ENCODE data around the gene SPRR2B. TPM values are rescaled to one million over a fixed set of nuclear protein-coding genes. Genes with fewer than 3 reads are reported as not detected.

The SPRR2B gene
- total and polyA plus RNA-seq, 2 of the 4 experiments (the other 2 are of a cell fraction): not detected

- H3K27me3 ChIP-seq (ENCODE audit: control insufficient read depth, insufficient read depth, low read length): no peaks in the 10 kb centered on the region
- H2BK120ac ChIP-seq (ENCODE audit: low read depth, low read length): no peak overlapping the region
- no peak overlapping the region for H3K27ac ChIP-seq (ENCODE audit: insufficient read depth, low read length)
- in situ Hi-C loops (cut with MboI; ENCODE audit: low sequenced_read_pairs): no loop called here
- H3K23ac ChIP-seq (ENCODE audit: low read depth, low read length): no peak overlapping the region
- no peak overlapping the region for H3K4ac ChIP-seq (ENCODE audit: low read depth, low read length)
- no peak overlapping the region for H3K4me2 ChIP-seq (ENCODE audit: low read depth, low read length)
- ChIA-PET CTCF (interaction anchor here (0.6 to 0.7 kb wide), 2 partner anchors 42 to 941 kb away, joined by 3 read pairs; no protein-coding TSS in a partner anchor), POLR2A (ENCODE audit: unreplicated experiment) (no interaction called here)
- no peak overlapping the region for H3K18ac ChIP-seq (ENCODE audit: low read depth, low read length)
- no peak for ATAC-seq (ENCODE audit: low read depth)
- no peak overlapping the region for H2BK5ac ChIP-seq (ENCODE audit: low read depth, low read length, poor library complexity, severe bottlenecking)
- no peaks in the 10 kb centered on the region for H4K20me1 ChIP-seq (ENCODE audit: insufficient read depth, low read length)
- no peak overlapping the region for H4K91ac ChIP-seq (ENCODE audit: insufficient read depth, low read depth, low read length)
- dilution Hi-C loops (cut with HindIII; ENCODE audit: low sequenced_read_pairs, unreplicated experiment): no loop called here
- no peaks in the 10 kb centered on the region for H3K4me1 ChIP-seq (ENCODE audit: control insufficient read depth, insufficient read depth, low read length)
- H3K4me3 ChIP-seq (ENCODE audit: insufficient read depth, low read depth, low read length): no peak overlapping the region
- H3K9me3 ChIP-seq (ENCODE audit: control insufficient read depth, insufficient read depth, low read length): no peaks in the 10 kb centered on the region
- H4K5ac ChIP-seq (ENCODE audit: low read depth, low read length): no peak overlapping the region
- TF ChIP-seq MXI1 (IDR thresholded peaks at IDR 0.05; ENCODE audit: borderline replicate concordance, low read depth, low read length): no peak
- no peak for TF ChIP-seq RCOR1 (IDR thresholded peaks at IDR 0.05; ENCODE audit: insufficient replicate concordance, low read length)
- TF ChIP-seq USF2 (IDR thresholded peaks at IDR 0.05; ENCODE audit: low read depth, low read length): no peak
- no peak for TF ChIP-seq BHLHE40 (IDR thresholded peaks at IDR 0.05; ENCODE audit: low read depth, low read length)
- no peak for TF ChIP-seq SMC3 (IDR thresholded peaks at IDR 0.05; ENCODE audit: low read depth, low read length)
- TF ChIP-seq RFX5 (IDR thresholded peaks at IDR 0.05; ENCODE audit: low read depth, low read length): no peak
- TF ChIP-seq CEBPB (IDR thresholded peaks at IDR 0.05; ENCODE audit: low read depth, low read length): no peak
- no peak for TF ChIP-seq CTCF (conservative IDR thresholded peaks at IDR 0.05; ENCODE audit: low read depth, low read length)
- no peak for TF ChIP-seq FOS (IDR thresholded peaks at IDR 0.05; ENCODE audit: low read depth, low read length)
- TF ChIP-seq NFE2L2 (IDR thresholded peaks at IDR 0.05; ENCODE audit: low read depth, low read length): no peak
- no peak for TF ChIP-seq ELK1 (IDR thresholded peaks at IDR 0.05; ENCODE audit: borderline replicate concordance, low read depth, low read length)
- no peak for TF ChIP-seq MAZ (IDR thresholded peaks at IDR 0.05; ENCODE audit: borderline replicate concordance, low read depth, low read length)
- H2AK5ac ChIP-seq (ENCODE audit: low read depth, low read length): no peak overlapping the region
- H3K9me1 ChIP-seq (ENCODE audit: insufficient read depth, low read length): no peaks in the 10 kb centered on the region
- no peak overlapping the region for H2BK15ac ChIP-seq (ENCODE audit: low read depth, low read length)
- no peaks in the 10 kb centered on the region for H3K36me3 ChIP-seq (ENCODE audit: control insufficient read depth, insufficient read depth, low read length)
- H3K56ac ChIP-seq (ENCODE audit: extremely low read depth, insufficient read depth, low read length): no peak overlapping the region
- WGBS, 2 experiments (ENCODE audit: extremely low coverage in 2 of 2, insufficient read length in 1 of 2): no CpG with 5 or more reads among the region's 1 CpG
- H2AK9ac ChIP-seq (replicated peaks; ENCODE audit: low read depth, low read length, poor library complexity): no peak overlapping the region
- H3K79me1 ChIP-seq (ENCODE audit: low read depth in 1 of 2, low read length in 2 of 2): no peaks in the 10 kb centered on the region
- no peak overlapping the region for H2AFZ ChIP-seq (replicated peaks; ENCODE audit: low read length, poor library complexity)
- intact Hi-C loops (cut with micrococcal nuclease): no loop called here
- H4K8ac ChIP-seq (ENCODE audit: low read depth in 2 of 2, low read length in 2 of 2): no peak overlapping the region
- DNase-seq: no peak
- H3K14ac ChIP-seq (replicated peaks; ENCODE audit: low read depth, low read length): no peak overlapping the region
- H3K9ac ChIP-seq (ENCODE audit: low read depth, low read length): no peak overlapping the region
- H2BK20ac ChIP-seq (ENCODE audit: low read depth, low read length): no peak overlapping the region
- BruUV-seq (replicated peaks): no TSS peak
Observed at GRCh38 chr1:153025797-153026196, 45.6 kb downstream of the SPRR2B start.

All from IMR-90 (cell line).